MM.1S (cell line): ENCODE measurements around the gene TFR2.

Experiments
- DNase-seq: peaks from one replicate; pipeline ENCODE4 v3.0.0-alpha.2; 2015
- H2AFZ ChIP-seq: fragments of 300-600 bp; sonication (generic); 2 replicates; pipeline ENCODE4 v1.6.0; 2016; ENCODE audit warnings: antibody characterized with exemption, low read length
- H3F3A ChIP-seq: fragments of 300-600 bp; sonication (generic); 2 replicates; pipeline ENCODE4 v1.6.1; 2016; ENCODE audit warnings: mild to moderate bottlenecking, antibody characterized with exemption, low read length, moderate library complexity, mixed read lengths; ENCODE audit not compliant: insufficient read depth
- H3K27ac ChIP-seq: fragments of 300-600 bp; sonication (generic); 2 replicates; pipeline ENCODE4 v1.5.1; 2016; ENCODE audit warnings: mild to moderate bottlenecking, low read length
- H3K27me3 ChIP-seq: fragments of 300-600 bp; sonication (generic); replicated peaks from 2 replicates; pipeline ENCODE4 v1.6.0; 2016; ENCODE audit warnings: low read length; ENCODE audit not compliant: insufficient read depth
- H3K36me3 ChIP-seq: fragments of 300-600 bp; sonication (generic); replicated peaks from 2 replicates; pipeline ENCODE4 v1.6.1; 2016; ENCODE audit warnings: mild to moderate bottlenecking, low read length, mixed read lengths; ENCODE audit not compliant: insufficient read depth
- H3K4me1 ChIP-seq: fragments of 300-600 bp; sonication (generic); 2 replicates; pipeline ENCODE4 v1.6.1; 2016; ENCODE audit warnings: low read length, mixed read lengths
- H3K4me2 ChIP-seq: fragments of 300-600 bp; sonication (generic); 2 replicates; pipeline ENCODE4 v1.6.0; 2016; ENCODE audit warnings: low read depth, low read length
- H3K4me3 ChIP-seq: fragments of 300-600 bp; sonication (generic); 2 replicates; pipeline ENCODE4 v1.5.1; 2016; ENCODE audit warnings: low read length, mixed read lengths
- H3K79me2 ChIP-seq: fragments of 300-600 bp; sonication (generic); 2 replicates; pipeline ENCODE4 v1.6.1; 2016; ENCODE audit warnings: mixed run types, low read length, mixed read lengths
- H3K9ac ChIP-seq: fragments of 300-600 bp; sonication (generic); 2 replicates; pipeline ENCODE4 v1.6.1; 2016; ENCODE audit warnings: low read length, mixed read lengths
- H3K9me2 ChIP-seq: fragments of 300-600 bp; sonication (generic); replicated peaks from 2 replicates; pipeline ENCODE4 v1.6.1; 2016; ENCODE audit warnings: mild to moderate bottlenecking, low read length, mixed read lengths; ENCODE audit not compliant: insufficient read depth
- H3K9me3 ChIP-seq: fragments of 300-600 bp; sonication (generic); replicated peaks from 2 replicates; pipeline ENCODE4 v1.6.1; 2016; ENCODE audit warnings: mild to moderate bottlenecking, low read length, mixed read lengths; ENCODE audit not compliant: insufficient read depth
- H4K20me1 ChIP-seq: fragments of 300-600 bp; sonication (generic); 2 replicates; pipeline ENCODE4 v1.6.1; 2016; ENCODE audit warnings: mild to moderate bottlenecking, low read length, moderate library complexity, mixed read lengths; ENCODE audit not compliant: insufficient read depth
- CTCF ChIP-seq: fragments of 300-600 bp; sonication (generic); IDR thresholded peaks from 2 replicates; pipeline ENCODE4 v1.5.1; 2016; ENCODE audit warnings: antibody characterized with exemption, low read length, mixed read lengths
- EZH2 ChIP-seq: fragments of 300-600 bp; sonication (generic); optimal IDR thresholded peaks from 2 replicates; pipeline ENCODE3; 2017; ENCODE audit warnings: low read depth, mild to moderate bottlenecking, antibody characterized with exemption, low read length, mixed read lengths
- EZH2phosphoT487 ChIP-seq: fragments of 300-600 bp; sonication (generic); IDR thresholded peaks from 2 replicates; pipeline ENCODE4 v1.6.1; 2018; ENCODE audit warnings: antibody characterized with exemption, low read length

Gene TFR2

GRCh38 chr7:100684534-100685042 lies 43.2 kb upstream of the TFR2 start:
- Histone ChIP-seq H2AFZ (no peak overlapping the region), H3K4me2 (no peak overlapping the region), H3K36me3 (0 out of 2 replicates have a peak, but pooled peaks cover 3% of the 10 kb centered on the region), H3K27ac (no peak overlapping the region), H3K9me3 (no peaks in the 10 kb centered on the region), H3F3A (peaks cover 8% of the 10 kb centered on the region; the same call in 1 of the 2 replicates), H3K4me1 (no peaks in the 10 kb centered on the region), H3K27me3 (no peaks in the 10 kb centered on the region), H3K9ac (no peak overlapping the region), H4K20me1 (no peaks in the 10 kb centered on the region), H3K4me3 (no peak overlapping the region), H3K79me2 (peaks cover 15% of the 10 kb centered on the region), H3K9me2 (no peaks in the 10 kb centered on the region)
- TF ChIP-seq EZH2 (no peak), EZH2phosphoT487 (no peak), CTCF (no peak)
- no peak for DNase-seq

- no peaks in the 10 kb centered on the region for H3K4me1 ChIP-seq
- H3K9me2 ChIP-seq = no peaks in the 10 kb centered on the region
- no peak overlapping the region for H2AFZ ChIP-seq
- no peak overlapping the region for H3K4me2 ChIP-seq
- TF ChIP-seq EZH2phosphoT487 (no peak), CTCF (no peak), EZH2 (no peak)
- H3F3A ChIP-seq = peaks cover 8% of the 10 kb centered on the region; the same call in 1 of the 2 replicates
- H3K9ac ChIP-seq = no peak overlapping the region
- H3K79me2 ChIP-seq = peaks cover 8% of the 10 kb centered on the region
- no peak overlapping the region for H3K27ac ChIP-seq
- DNase-seq = no peak
- no peaks in the 10 kb centered on the region for H4K20me1 ChIP-seq
- H3K36me3 ChIP-seq = 0 out of 2 replicates have a peak, but pooled peaks cover 3% of the 10 kb centered on the region
- no peaks in the 10 kb centered on the region for H3K9me3 ChIP-seq
- H3K4me3 ChIP-seq = no peak overlapping the region
- H3K27me3 ChIP-seq = no peaks in the 10 kb centered on the region
Measured at GRCh38 chr7:100683659-100684533, 42.5 kb upstream of the TFR2 start.

- Histone ChIP-seq H3K4me3 (no peak overlapping the region), H3K27me3 (no peaks in the 10 kb centered on the region), H3K9me3 (no peaks in the 10 kb centered on the region), H3K9ac (no peak overlapping the region), H3K79me2 (peaks cover 4% of the 10 kb centered on the region), H3K4me2 (no peak overlapping the region), H2AFZ (no peak overlapping the region), H3K9me2 (no peaks in the 10 kb centered on the region), H3K27ac (no peak overlapping the region), H3K4me1 (no peaks in the 10 kb centered on the region), H3K36me3 (0 out of 2 replicates have a peak, but pooled peaks cover 3% of the 10 kb centered on the region), H3F3A (peaks cover 8% of the 10 kb centered on the region; the same call in 1 of the 2 replicates), H4K20me1 (no peaks in the 10 kb centered on the region)
- no peak for TF ChIP-seq EZH2phosphoT487
- no peak for TF ChIP-seq CTCF
- TF ChIP-seq EZH2 = no peak
- DNase-seq = no peak
Measured at GRCh38 chr7:100682991-100683658, 41.8 kb upstream of the TFR2 start.
